DMS79 (cell line): ENCODE data around the gene KRTAP5-2.
A peak's percentile ranks its signal among the peaks of the same experiment; 100 is the strongest.

Source experiments
- DNase-seq: peaks from one replicate; lab custom pipeline; 2025; lab: John Stamatoyannopoulos, UW

KRTAP5-2 gene

GRCh38 chr11:1555713-1556153 lies 42.4 kb downstream of the KRTAP5-2 start:
- no peak for DNase-seq

GRCh38 chr11:1554981-1555712 lies 42.9 kb downstream of the KRTAP5-2 start:
- DNase-seq, result no peak

- peak; percentile 52 for DNase-seq
Observed at GRCh38 chr11:1553808-1554594, 44.1 kb downstream of the KRTAP5-2 start.

GRCh38 chr11:1549338-1550330 lies 48.5 kb downstream of the KRTAP5-2 start:
- DNase-seq, result no peak

GRCh38 chr11:1548221-1549070 lies 49.6 kb downstream of the KRTAP5-2 start:
- DNase-seq, result peak; percentile 32

DNA sequence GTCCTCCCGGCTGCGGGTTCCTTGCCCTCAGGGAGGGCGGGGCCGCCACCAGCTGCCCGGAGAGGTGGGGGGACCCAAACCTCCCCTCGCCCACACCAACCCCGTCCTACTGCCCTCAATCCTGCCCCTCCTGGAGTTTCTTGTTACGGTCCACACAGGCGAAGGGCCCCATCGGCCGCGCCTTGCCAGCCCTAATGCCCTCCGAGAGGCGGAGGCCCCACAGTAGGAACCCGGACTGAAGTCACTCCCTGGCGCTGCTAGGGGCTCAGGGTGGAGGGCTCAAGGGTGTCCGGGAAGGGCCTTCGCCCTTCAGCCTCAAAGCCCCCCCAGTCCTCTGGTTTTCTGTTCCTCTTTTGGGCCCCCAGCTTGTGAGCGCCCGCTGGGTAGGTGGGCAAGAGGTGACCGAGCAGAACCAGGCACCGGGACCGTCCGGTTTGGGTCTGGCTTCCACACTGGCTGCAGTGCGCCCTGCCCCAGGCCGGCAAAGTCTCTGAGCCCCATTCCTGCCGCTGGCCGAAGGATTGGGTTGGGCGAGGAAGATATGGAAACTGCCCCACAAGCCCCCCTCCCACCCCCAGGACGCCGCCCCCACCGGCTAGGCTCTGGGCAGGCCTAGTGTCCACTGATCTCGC lies 50.5 kb downstream of the KRTAP5-2 start:
- no peak for DNase-seq
